Hepatocyte (in vitro differentiated cells): ENCODE data around the gene IL17RD.

Experiments
- CTCF ChIP-seq: fragments of 200-600 bp; sonication (generic); IDR thresholded peaks from 2 replicates; pipeline ENCODE4 v1.5.1; 2016; ENCODE audit warnings: antibody characterized with exemption, mild to moderate bottlenecking; ENCODE audit not compliant: poor library complexity
- EZH2 ChIP-seq: fragments of 200-600 bp; sonication (generic); IDR thresholded peaks from 2 replicates; pipeline ENCODE4 v1.6.1; 2016; ENCODE audit warnings: antibody characterized with exemption, mild to moderate bottlenecking, borderline replicate concordance
- EZH2phosphoT487 ChIP-seq: fragments of 200-600 bp; sonication (generic); IDR thresholded peaks from one replicate; pipeline ENCODE4 v1.6.1; 2018; ENCODE audit warnings: antibody characterized with exemption, mild to moderate bottlenecking, low read depth, moderate library complexity; ENCODE audit not compliant: unreplicated experiment, severe bottlenecking

- TF ChIP-seq EZH2phosphoT487 (no peak), CTCF (peak; percentile 23), EZH2 (no peak)
These were observed 86.3 kb downstream of the IL17RD start for GRCh38 chr3:57078635-57079473.
